A673 (cell line): ENCODE measurements around the gene STIL. TPM values are rescaled to one million over a fixed set of nuclear protein-coding genes. Genes with fewer than 3 reads are reported as not detected.

Source experiments
- BruUV-seq: library from RNA; stranded (reverse); fragments of 400-500 nt; replicated peaks from 2 replicates; lab custom pipeline; 2021; lab: Mats Ljungman, UMichigan
- CTCF ChIA-PET: fragments of 300-600 bp; sonication (Branson Sonifier 250); formaldehyde crosslinking; loops from one replicate; lab custom pipeline; 2022; ENCODE audit warnings: antibody characterized with exemption; lab: Charles Lee
- POLR2A ChIA-PET: fragments of 300-600 bp; sonication (Branson Sonifier 250); formaldehyde crosslinking; loops from one replicate; lab custom pipeline; 2022; ENCODE audit warnings: antibody characterized with exemption; ENCODE audit not compliant: low non-redundant PET; lab: Charles Lee
- DNase-seq: peaks from one replicate; pipeline ENCODE4 v3.0.0-alpha.2; 2015; ENCODE audit warnings: low spot score
- H3K27ac ChIP-seq: fragments of 200-600 bp; sonication (generic); 2 replicates; pipeline ENCODE4 v1.5.1; 2016; ENCODE audit warnings: mixed run types, low read depth, mild to moderate bottlenecking, mixed read lengths, antibody characterized with exemption, low read length; ENCODE audit not compliant: poor library complexity, severe bottlenecking
- H3K27me3 ChIP-seq: fragments of 200-600 bp; sonication (generic); replicated peaks from 2 replicates; pipeline ENCODE4 v1.6.1; 2017; ENCODE audit warnings: mixed run types, low read depth, mild to moderate bottlenecking, mixed read lengths, antibody characterized with exemption, low read length; ENCODE audit not compliant: insufficient read depth, poor library complexity
- H3K36me3 ChIP-seq: fragments of 200-600 bp; sonication (generic); 2 replicates; pipeline ENCODE4 v1.6.1; 2016; ENCODE audit warnings: mixed run types, mild to moderate bottlenecking, mixed read lengths, antibody characterized with exemption, low read length; ENCODE audit not compliant: insufficient read depth, poor library complexity, severe bottlenecking
- H3K4me1 ChIP-seq: fragments of 200-600 bp; sonication (generic); 2 replicates; pipeline ENCODE4 v1.6.1; 2017; ENCODE audit warnings: mixed run types, mild to moderate bottlenecking, mixed read lengths, antibody characterized with exemption, low read length; ENCODE audit not compliant: insufficient read depth, poor library complexity, severe bottlenecking
- H3K4me3 ChIP-seq: fragments of 200-600 bp; sonication (generic); 2 replicates; pipeline ENCODE4 v1.5.1; 2016; ENCODE audit warnings: low read depth, mixed run types, mild to moderate bottlenecking, mixed read lengths, low read length; ENCODE audit not compliant: poor library complexity, severe bottlenecking
- H3K9me3 ChIP-seq: fragments of 200-600 bp; sonication (generic); 2 replicates; pipeline ENCODE4 v1.6.1; 2016; ENCODE audit warnings: mixed run types, low read depth, mild to moderate bottlenecking, mixed read lengths, antibody characterized with exemption, low read length; ENCODE audit not compliant: poor library complexity, severe bottlenecking
- CTCF ChIP-seq: fragments of 300-800, 200-600 bp; sonication (generic); conservative IDR thresholded peaks from 2 replicates; pipeline ENCODE4 v1.5.1; 2017; ENCODE audit warnings: low read depth, mild to moderate bottlenecking, antibody characterized with exemption, low read length, moderate library complexity, mixed read lengths
- EZH2 ChIP-seq: fragments of 200-600 bp; sonication (generic); IDR thresholded peaks from 2 replicates; pipeline ENCODE4 v1.6.1; 2017; ENCODE audit warnings: borderline replicate concordance, low read depth, mild to moderate bottlenecking, mixed read lengths, antibody characterized with exemption, low read length; ENCODE audit not compliant: poor library complexity, severe bottlenecking
- intact Hi-C: fragments of 100-400 bp; cut with micrococcal nuclease; formaldehyde crosslinking; loops from one replicate; pipeline ENCODE4 v1.10.0; 2022; ENCODE audit not compliant: unreplicated experiment
- total RNA-seq: library from RNA; stranded (reverse); gene quantifications from 2 replicates; pipeline ENCODE4 v1.2.3, GENCODE V29; 2021

The STIL gene
- total RNA-seq, 1 experiment from 2014 or later, result 43.4 TPM

- intact Hi-C loops, result no loop called here
- POLR2A ChIA-PET, result no interaction called here
- BruUV-seq, result no TSS peak
- Histone ChIP-seq H3K9me3 (no peaks in the 10 kb centered on the region), H3K4me3 (no peak overlapping the region), H3K27ac (no peak overlapping the region), H3K4me1 (no peaks in the 10 kb centered on the region), H3K36me3 (no peaks in the 10 kb centered on the region), H3K27me3 (peaks cover 2% of the 10 kb centered on the region)
- CTCF ChIA-PET, result no interaction called here
- TF ChIP-seq CTCF (no peak), EZH2 (no peak)
- DNase-seq, result no peak
Measured at GRCh38 chr1:47238935-47239592, 74.9 kb downstream of the STIL start.

GRCh38 chr1:47235806-47236205, 78.1 kb downstream of the STIL start:
- H3K36me3 ChIP-seq, result no peaks in the 10 kb centered on the region
- no peaks in the 10 kb centered on the region for H3K9me3 ChIP-seq
- DNase-seq, result no peak
- H3K4me1 ChIP-seq, result peaks cover 2% of the 10 kb centered on the region
- H3K4me3 ChIP-seq, result no peak overlapping the region
- TF ChIP-seq EZH2 (no peak), CTCF (no peak)
- BruUV-seq, result no TSS peak
- POLR2A ChIA-PET, result no interaction called here
- CTCF ChIA-PET, result no interaction called here
- H3K27me3 ChIP-seq, result peaks cover 34% of the 10 kb centered on the region
- H3K27ac ChIP-seq, result no peak overlapping the region
- intact Hi-C loops, result no loop called here

DNA sequence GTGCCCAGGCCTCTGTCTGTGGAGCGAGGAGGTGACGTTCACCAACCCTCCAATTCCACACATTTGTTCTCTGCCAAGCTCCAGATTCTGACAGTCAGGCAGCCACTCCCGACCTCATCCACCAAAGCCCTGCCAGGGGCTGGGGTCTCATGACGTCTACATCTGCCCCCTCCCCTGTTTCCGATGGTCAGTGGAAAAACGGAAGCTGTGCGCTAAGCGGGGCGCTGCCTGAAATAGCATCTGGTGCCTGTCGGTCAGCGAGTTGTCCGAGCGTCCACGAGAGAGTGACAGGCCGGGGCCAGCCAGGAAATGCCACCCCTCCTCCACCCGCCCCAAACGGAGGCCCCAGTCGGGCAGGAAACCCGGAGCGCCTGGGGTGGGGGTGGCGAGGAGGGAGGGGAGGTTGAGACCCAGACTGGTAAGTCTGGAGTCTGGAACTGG, 78.7 kb downstream of the STIL start:
- intact Hi-C loops, result no loop called here
- ChIA-PET CTCF (no interaction called here), POLR2A (no interaction called here)
- BruUV-seq, result no TSS peak
- no peak for DNase-seq
- no peak for TF ChIP-seq CTCF
- no peak for TF ChIP-seq EZH2
- no peak overlapping the region for H3K4me3 ChIP-seq
- no peaks in the 10 kb centered on the region for H3K9me3 ChIP-seq
- H3K27ac ChIP-seq, result no peak overlapping the region
- H3K4me1 ChIP-seq, result peaks cover 5% of the 10 kb centered on the region
- H3K36me3 ChIP-seq, result no peaks in the 10 kb centered on the region
- peaks cover 40% of the 10 kb centered on the region for H3K27me3 ChIP-seq
